Fibroblast of lung (primary cell): ENCODE measurements around the gene CNTNAP5.

Source experiments
- EZH2 ChIP-seq: IDR thresholded peaks from 2 replicates; pipeline ENCODE4 v1.5.1; 2012; ENCODE audit warnings: low read length, control low read depth, mild to moderate bottlenecking; ENCODE audit errors: missing control alignments
- TF ChIP-seq, protein P1 (sequence below), 2 donors: IDR thresholded peaks in 1 of 2; conservative IDR thresholded peaks in 1 of 2; 1 replicate in 1 of 2; 2 replicates in 1 of 2; pipeline ENCODE4 v1.5.1; 2011 to 2012; ENCODE audit warnings: low read length in 2 of 2, control low read depth in 1 of 2, inconsistent platforms in 1 of 2, low read depth in 1 of 2, mild to moderate bottlenecking in 1 of 2

DNA sequence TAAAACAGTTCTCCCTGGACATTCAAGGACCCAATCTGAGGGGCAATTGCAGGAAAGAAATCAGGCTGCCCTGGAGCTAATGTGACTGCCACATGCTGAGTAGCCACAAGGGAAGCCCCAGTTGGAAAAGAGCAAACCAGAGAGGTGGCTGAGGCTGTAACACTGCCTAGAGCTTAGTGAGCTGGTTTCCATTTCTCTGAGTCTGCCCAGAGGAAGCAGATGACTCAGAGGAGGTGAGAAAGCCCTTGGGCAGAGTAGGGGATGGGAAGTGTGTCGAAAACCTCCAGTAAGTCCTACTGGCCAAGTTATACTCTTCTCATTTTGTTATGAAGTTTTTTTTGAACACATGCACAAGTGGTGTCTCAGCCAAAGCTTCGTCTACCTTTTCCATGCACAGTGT is 753.0 kb downstream of the CNTNAP5 start:
- no peak for TF ChIP-seq EZH2
- TF ChIP-seq, protein P1, sequence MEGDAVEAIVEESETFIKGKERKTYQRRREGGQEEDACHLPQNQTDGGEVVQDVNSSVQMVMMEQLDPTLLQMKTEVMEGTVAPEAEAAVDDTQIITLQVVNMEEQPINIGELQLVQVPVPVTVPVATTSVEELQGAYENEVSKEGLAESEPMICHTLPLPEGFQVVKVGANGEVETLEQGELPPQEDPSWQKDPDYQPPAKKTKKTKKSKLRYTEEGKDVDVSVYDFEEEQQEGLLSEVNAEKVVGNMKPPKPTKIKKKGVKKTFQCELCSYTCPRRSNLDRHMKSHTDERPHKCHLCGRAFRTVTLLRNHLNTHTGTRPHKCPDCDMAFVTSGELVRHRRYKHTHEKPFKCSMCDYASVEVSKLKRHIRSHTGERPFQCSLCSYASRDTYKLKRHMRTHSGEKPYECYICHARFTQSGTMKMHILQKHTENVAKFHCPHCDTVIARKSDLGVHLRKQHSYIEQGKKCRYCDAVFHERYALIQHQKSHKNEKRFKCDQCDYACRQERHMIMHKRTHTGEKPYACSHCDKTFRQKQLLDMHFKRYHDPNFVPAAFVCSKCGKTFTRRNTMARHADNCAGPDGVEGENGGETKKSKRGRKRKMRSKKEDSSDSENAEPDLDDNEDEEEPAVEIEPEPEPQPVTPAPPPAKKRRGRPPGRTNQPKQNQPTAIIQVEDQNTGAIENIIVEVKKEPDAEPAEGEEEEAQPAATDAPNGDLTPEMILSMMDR (conservative IDR thresholded peaks at IDR 0.05 in 1 of 2, IDR thresholded peaks at IDR 0.05 in 1 of 2; ENCODE audit: low read depth in 1 of 2, low read length in 2 of 2), result no peak
